Measurements from ENCODE around the gene DOCK8.

Gene DOCK8

DNA sequence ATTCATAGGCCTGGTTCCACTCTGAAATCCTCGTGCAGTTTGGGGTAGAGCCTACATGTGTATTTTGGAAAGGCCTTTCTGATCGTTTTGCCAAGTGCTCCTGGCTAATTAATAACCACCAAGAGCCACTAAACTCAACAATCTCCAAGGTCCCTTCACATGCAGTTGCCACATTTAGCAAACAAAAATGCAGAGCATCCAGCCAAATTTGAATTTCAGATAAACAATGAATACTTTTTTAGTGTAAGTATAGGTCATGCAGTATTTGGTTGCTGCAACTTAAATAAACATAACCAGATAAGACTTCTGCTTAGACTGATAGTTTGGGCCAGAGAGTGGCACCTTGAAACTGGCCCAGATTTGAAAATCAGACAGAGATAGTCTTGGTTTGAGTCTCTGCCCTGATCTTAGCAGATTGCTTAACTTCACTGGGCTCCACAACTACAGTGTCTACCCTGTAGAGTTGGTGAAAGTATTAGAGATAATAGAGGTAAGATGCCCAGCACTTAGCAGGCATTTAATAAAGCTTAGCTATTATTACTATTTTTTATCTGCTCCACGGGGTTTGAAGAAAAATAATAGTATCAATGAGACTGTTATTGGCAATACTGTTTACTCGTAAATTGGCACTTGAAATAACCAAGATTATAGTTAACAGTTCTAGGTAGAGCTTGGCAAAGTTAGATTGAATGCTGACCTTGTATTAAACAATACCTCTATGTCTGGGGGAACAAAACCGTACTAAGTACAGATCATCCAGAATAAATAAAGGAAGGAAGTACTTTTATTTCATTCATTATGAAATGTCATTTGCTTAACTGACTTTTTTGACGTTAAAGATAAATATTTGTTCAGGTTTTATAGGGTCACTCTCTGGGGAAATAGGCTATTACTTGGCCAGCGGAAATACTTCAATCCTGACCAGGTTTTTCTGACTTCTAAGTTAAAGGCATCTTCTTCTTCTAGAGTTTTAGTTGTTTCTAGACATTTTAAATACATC, 274.8 kb downstream of the DOCK8 start:
- DNase-seq, result no peak

DNA sequence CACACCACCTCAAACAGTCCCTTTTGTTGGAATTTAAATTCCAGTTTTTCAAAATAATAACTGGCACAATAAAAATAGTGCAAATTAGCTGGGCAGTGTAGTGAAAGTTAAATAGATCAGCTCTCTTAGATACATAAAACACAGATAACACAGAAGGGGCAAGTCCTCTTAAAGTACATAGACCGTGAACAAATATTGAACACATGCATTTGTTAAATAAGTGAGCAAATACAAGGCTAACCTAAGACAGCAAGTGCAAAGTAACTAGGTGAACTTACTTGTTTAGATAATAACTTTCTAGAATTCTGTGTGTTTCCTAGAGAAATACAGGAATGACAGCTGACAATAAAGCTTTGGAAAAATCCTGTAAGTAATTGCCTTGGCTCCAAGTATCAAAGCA, 280.1 kb downstream of the DOCK8 start:
- DNase-seq, result no peak

DNA sequence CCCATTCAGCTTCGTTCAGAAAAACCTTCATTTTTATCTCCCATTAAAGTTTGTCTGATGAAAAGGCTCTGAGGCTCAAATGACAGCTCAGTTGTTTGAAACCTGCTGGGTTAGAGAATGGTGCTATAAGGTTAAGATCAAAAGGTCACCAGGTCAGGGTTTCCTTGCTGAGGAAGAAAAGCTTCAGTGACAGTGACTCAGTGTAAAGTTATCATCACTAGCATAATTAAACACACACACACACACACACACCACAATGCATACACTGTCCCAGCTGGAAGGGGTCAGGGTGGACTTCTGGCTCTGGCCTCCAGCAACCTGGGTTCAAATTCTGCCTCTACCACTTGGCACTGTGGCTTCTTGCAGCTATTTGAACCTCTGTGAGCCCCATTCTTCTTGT, 281.1 kb downstream of the DOCK8 start:
- no peak for DNase-seq

DNA sequence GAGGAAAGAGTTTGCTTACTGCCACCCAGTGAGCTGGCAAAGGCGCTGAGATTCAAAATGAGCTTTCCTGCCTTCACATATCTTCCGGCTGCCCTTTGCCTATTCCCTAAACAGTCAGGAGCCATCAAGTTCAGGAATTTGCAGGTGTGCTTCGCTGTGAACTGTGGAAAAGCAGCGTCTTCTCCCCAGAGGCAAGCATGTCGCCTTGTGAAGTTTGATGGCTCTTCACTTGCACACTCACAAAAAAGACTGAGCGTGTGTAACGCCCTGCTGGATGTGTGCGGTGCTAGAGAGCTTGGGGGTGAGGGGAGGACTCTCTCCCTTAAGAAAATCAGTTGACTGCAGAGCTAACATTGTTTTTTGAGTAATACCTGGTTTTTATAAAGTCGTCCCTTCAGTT, 288.7 kb downstream of the DOCK8 start:
- peak in 1 of 51 donors; percentile 3 for DNase-seq

DNA sequence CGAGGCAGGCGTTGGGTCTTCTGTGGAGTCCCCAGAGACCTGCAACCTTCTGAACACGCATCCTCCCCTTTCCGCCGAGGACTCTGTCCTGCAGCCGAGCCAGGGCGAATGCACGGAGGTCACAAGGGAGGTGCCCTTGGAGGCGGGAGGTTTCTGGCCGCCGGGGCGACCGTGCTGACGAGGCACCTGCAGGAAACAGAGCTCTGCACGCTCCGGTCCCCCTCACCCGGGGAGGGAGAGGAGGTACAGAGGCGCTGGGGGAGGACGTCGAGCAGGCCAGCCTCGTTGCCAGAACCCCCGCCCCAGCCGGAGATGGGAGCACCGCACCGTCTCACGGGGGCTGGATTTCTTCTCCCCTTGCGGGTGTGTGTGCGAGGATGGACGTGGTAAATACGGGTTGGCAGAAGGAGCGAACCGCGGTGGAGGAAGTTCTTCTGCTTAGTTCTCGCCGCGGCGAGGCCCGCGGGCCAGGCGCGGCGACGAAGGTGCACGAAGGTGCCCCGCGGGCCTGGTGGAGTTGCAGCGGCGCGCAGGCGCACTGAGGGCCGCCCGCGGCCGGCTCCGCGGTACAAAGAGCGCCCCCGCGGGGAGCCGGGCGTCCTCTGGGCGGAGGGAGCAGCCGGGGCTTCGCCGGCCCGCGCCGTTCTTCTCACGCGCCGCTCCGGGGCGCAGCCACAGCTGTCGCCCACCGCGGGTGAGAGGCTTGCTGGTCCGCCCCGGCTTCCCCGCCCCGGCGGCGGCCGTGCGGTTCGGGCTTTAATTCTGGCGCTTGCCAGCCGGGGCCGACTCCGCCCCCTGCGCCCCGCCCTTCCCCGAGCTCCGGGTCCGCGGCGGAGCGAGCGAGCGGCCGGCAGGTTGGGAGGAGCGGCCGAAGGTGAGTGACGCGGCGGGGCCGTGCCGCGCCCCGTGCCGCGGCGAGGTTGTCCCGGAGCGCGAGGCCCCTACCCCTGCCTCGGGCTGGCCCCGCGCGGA, 289.5 kb downstream of the DOCK8 start, which contains the start of gene KANK1:
KANK1 (plus strand) TSS at position 815 of the 972 bp plus-strand sequence.
- DNase-seq, result peak in 50 of 51 donors; percentile 8 to 90 (median 62)

DNA sequence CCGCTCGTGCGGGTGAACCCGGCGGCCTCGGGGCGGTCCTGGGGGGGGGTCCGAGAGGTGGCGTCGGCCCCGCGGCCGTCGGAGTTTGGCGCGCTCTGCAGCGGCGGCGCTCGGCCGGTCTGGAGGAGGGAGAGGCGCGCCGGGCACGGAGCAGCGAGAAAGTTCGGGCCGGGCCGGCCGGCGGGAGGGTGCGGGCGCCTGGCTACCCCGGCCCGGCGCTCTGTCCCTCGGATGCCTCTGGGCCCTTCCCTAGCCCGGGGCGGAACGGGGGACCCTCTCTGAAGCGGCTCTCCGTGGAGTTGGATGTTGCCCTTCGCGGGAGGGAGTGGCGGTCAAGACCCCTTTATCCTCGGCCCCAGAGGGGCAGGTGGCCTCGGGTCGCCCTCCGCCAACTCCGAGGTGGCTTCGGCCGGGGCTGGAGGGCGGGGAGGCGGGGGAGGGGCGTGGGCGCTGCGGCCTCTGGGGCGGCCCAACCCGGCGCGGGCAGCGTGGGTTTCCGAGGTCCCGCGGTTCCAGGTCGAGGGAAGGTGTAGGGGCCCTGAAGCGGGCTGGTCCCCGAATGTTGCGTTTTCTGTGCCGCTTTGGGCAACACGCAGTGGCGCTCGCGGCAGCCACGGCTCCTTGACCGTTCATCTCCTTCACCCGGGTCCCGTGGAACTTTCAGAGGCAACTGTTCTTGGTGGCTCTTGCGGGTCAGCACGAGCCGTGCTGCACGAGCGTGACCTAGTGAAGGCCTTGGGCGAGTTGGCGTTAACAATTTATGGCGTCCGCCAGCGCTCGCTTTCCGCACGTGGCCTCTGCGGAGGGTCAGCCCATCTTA, 290.5 kb downstream of the DOCK8 start:
- peak in 27 of 51 donors; percentile 9 to 63 (median 33) for DNase-seq

DNA sequence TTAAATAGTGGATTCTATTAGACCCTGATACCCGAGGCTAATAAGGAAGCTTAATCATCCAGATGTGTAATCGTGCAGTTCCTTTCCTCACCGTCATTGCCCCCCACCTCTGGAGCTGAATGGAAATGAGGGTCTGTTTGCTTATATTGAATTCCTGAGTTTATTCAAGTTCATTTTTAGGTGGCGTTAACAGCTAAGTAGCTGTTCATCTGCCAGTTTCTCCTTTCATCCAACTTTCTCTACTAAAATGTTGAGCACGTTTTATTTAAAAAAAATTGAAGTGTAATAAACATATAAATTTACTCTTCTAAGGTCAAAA, 291.0 kb downstream of the DOCK8 start:
- no peak for DNase-seq

DNA sequence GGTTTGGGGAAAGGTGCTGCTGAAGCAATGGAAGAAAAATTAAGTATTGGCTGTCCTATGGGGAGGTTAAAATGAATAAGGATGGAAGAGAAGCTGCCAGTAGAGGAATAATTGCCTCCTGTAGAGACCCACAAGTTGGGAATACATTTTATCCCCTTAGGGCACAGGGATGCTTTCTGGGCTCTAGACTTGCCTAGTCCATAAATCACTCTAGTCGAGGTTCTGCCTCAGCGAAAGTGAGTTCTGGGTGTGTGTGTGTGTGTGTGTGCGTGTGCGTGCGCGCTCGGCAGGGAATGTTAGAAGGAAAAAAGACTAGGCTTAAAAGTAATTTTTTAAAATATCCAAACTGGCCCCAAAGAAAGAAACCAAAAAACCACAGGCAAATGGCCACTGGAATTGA, 291.6 kb downstream of the DOCK8 start:
- DNase-seq, result no peak

DNA sequence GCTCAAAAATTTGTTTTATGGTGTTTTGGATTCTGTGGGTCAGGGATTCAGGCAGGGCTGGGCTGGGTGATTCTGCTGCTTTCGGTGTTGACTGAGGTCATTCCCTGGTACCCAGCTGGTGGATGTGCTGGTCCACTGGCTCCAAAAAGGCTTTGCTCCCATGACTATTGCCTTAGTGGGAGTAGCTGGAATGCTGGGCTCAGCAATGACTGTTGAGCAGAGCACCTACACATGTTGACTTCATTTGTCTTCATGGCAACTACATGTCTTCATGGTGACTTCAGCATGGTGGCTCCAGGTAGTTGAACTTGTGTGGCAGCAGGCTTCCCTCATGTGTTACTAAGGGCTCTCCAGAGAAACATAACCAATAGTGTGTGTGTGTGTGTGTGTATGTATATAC, 297.2 kb downstream of the DOCK8 start:
- no peak for DNase-seq

DNA sequence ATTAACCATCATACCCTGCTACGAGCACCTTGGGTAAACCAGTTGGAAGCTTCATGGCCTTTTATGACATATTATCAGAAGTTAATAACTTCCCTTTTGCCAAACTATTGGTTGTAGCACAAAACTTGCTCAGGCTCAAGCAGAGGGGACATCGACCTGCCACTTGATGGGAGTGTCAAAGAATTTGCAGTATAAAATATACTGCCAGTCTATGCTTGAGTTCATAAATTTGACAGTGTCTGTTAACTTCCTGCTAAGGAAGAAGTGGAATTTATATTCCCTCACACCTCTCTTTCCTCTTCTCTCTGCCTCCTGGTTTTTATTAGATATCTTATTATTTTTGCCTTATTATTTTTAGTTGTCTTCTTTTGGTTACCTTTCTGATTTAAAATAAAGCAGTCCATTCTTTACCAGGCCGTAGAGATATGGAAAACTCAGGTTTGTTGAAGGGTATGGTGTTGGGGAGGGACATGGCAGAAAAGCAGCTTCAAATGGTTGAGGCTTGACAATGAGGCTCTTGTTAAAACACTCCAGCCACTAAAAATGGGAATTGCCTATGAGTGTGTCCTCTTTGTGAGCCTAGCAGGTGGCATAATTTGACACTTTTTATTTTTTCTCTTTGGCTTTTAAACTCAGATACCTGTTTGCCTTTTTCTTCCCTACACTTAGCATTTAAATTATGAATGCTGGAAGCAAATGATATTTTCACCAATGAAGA, 298.0 kb downstream of the DOCK8 start:
- no peak for DNase-seq
